Body of pancreas (tissue), 4 donors: Measurements from ENCODE around the gene MARCKS. TPM values are rescaled to one million over a fixed set of nuclear protein-coding genes. Genes with fewer than 3 reads are reported as not detected.
"Not testable (repeated sequence)": the region's sequence is repeated elsewhere in the genome, so short reads cannot be mapped to it uniquely, and the experiment has no call there.

Experiments used
- ATAC-seq: fragments of 150-250 bp; one replicate; pipeline ENCODE4 v1.9.1; 2016
- DNase-seq, 4 donors: peaks; one replicate each; pipeline ENCODE4 v3.0.0-alpha.2; 2019
- H3K27ac ChIP-seq, 4 donors: fragments of 200-600 bp; sonication (generic); 1 replicate in 3 of 4; 2 replicates in 1 of 4; pipeline versions ENCODE4 v1.5.1 to v1.6.1; 2016 to 2019; ENCODE audit warnings: mild to moderate bottlenecking in 1 of 4, mixed read lengths in 1 of 4, moderate library complexity in 1 of 4
- H3K27me3 ChIP-seq, 2 donors: fragments of 200-600 bp; sonication (generic); one replicate each; pipeline ENCODE4 v1.6.0; 2016; ENCODE audit warnings: mild to moderate bottlenecking in 1 of 2
- H3K36me3 ChIP-seq, 2 donors: fragments of 200-600 bp; sonication (generic); replicated peaks in 1 of 2; 2 replicates each; pipeline ENCODE4 v1.5.1; 2016; ENCODE audit warnings: low read depth in 2 of 2; ENCODE audit not compliant: insufficient read depth in 1 of 2
- H3K4me1 ChIP-seq: fragments of 200-600 bp; sonication (generic); one replicate; pipeline ENCODE4 v1.6.0; 2016
- H3K4me3 ChIP-seq, 2 donors: fragments of 200-600 bp; sonication (generic); 1 replicate in 1 of 2; 2 replicates in 1 of 2; pipeline ENCODE4 v1.5.1; 2016 to 2019
- H3K9me3 ChIP-seq, 3 donors: fragments of 200-600 bp; sonication (generic); 1 replicate in 2 of 3; 2 replicates in 1 of 3; pipeline ENCODE4 v1.5.1; 2016
- CTCF ChIP-seq, 7 experiments: fragments of 450-650 bp in 4 of 7; fragments of 200-600 bp in 3 of 7; sonication (generic) in 3 of 7; IDR thresholded peaks; one replicate each; pipeline ENCODE4 v1.5.1; 2016 to 2019; ENCODE audit warnings: antibody characterized with exemption in 7 of 7
- POLR2A ChIP-seq, 3 donors: fragments of 450-650 bp; IDR thresholded peaks; one replicate each; pipeline ENCODE4 v1.6.1; 2016; ENCODE audit warnings: antibody characterized with exemption in 3 of 3, mild to moderate bottlenecking in 2 of 3
- WGBS, 2 donors: methylation state at CpG; one replicate each; pipeline ENCODE4 v1.1.5; 2017; 5-methylcytosine and 5-hydroxymethylcytosine counted together
- intact Hi-C: fragments of 100-400 bp; cut with DNase I; formaldehyde crosslinking; loops from one replicate; pipeline ENCODE4 v1.15.1; 2023
- total RNA-seq, 2 donors: library from RNA; depleted of rRNA; stranded (reverse); fragments of >200 nt; gene quantifications; one replicate each; pipeline ENCODE4 v1.1.0, GENCODE V29; 2016

MARCKS gene
- total RNA-seq, 2 donors from 2014 or later: 68.5 to 109 TPM

- no peaks in the 10 kb centered on the region for H3K27me3 ChIP-seq
- no peaks in the 10 kb centered on the region for H3K36me3 ChIP-seq
- H3K4me1 ChIP-seq: no peaks in the 10 kb centered on the region
- intact Hi-C loops: no loop called here
- H3K4me3 ChIP-seq: no peak overlapping the region
- TF ChIP-seq CTCF (IDR thresholded peaks at IDR 0.05) (no peak), POLR2A (IDR thresholded peaks at IDR 0.05) (no peak)
- no peaks in the 10 kb centered on the region for H3K9me3 ChIP-seq
- WGBS, 2 donors: 44 to 49% methylated on average over 3 of the region's 3 CpGs
- H3K27ac ChIP-seq: no peak overlapping the region
- ATAC-seq (no peak), DNase-seq (no peak)
Measured at GRCh38 chr6:113908801-113909200, 51.7 kb downstream of the MARCKS start.

GRCh38 chr6:113909224-113909856, 52.2 kb downstream of the MARCKS start:
- Histone ChIP-seq H3K36me3 (no peaks in the 10 kb centered on the region), H3K27ac (no peak overlapping the region), H3K9me3 (no peaks in the 10 kb centered on the region), H3K4me1 (no peaks in the 10 kb centered on the region), H3K4me3 (no peak overlapping the region), H3K27me3 (no peaks in the 10 kb centered on the region)
- DNase-seq (peak in 1 of 4 donors; percentile 4), ATAC-seq (no peak)
- WGBS, 2 donors: 15 to 16% methylated on average over 6 of the region's 6 CpGs
- intact Hi-C loops: no loop called here
- TF ChIP-seq POLR2A (IDR thresholded peaks at IDR 0.05): no peak
- TF ChIP-seq CTCF (IDR thresholded peaks at IDR 0.05): peak; percentile 52 to 76 (median 68)

GRCh38 chr6:113910285-113910684, 53.1 kb downstream of the MARCKS start:
- 67 to 75% methylated on average over 1 of the region's 1 CpG for WGBS, 2 donors
- H3K9me3 ChIP-seq, ATAC-seq, H3K36me3 ChIP-seq, intact Hi-C loops, H3K4me1 ChIP-seq, H3K27me3 ChIP-seq, H3K27ac ChIP-seq, H3K4me3 ChIP-seq, DNase-seq: not testable (repeated sequence)

Other genes starting within 250 kb of the MARCKS start
- gene HDAC2, start 113.8 kb downstream of the MARCKS start, total RNA-seq: 10 to 100 TPM; 31.3 to 35.3 TPM